Activated CD8-positive, alpha-beta T cell treated with anti-CD3 and anti-CD28 coated beads for 36 hours (primary cell): ENCODE results near the gene TRMT2A. TPM values are rescaled to one million over a fixed set of nuclear protein-coding genes. Genes with fewer than 3 reads are reported as not detected.

Experiments used
- ATAC-seq: fragments of 200-7000 bp; cut with Tn5 transposase; one replicate; pipeline ENCODE4 v1.10.0; 2021; ENCODE audit warnings: mild to moderate bottlenecking, moderate library complexity
- CTCF ChIA-PET: fragments of 350-600 bp; sonication (Branson Sonifier 250); formaldehyde crosslinking; loops from one replicate; lab custom pipeline; 2021; ENCODE audit warnings: antibody characterized with exemption; lab: Charles Lee
- POLR2A ChIA-PET: fragments of 350-600 bp; sonication (Branson Sonifier 250); formaldehyde crosslinking; loops from one replicate; lab custom pipeline; 2021; ENCODE audit warnings: antibody characterized with exemption; lab: Charles Lee
- DNase-seq: peaks from one replicate; pipeline ENCODE4 v3.0.0-alpha.2; 2020
- H3K27ac Mint-ChIP-seq: one replicate; pipeline ENCODE4 v1.8.0; 2021; ENCODE audit warnings: mild to moderate bottlenecking, mixed read lengths
- H3K27me3 Mint-ChIP-seq: one replicate; pipeline ENCODE4 v1.8.0; 2021; ENCODE audit warnings: mixed read lengths
- H3K36me3 Mint-ChIP-seq: one replicate; pipeline ENCODE4 v1.8.0; 2021; ENCODE audit warnings: low read depth, mixed read lengths
- H3K4me1 Mint-ChIP-seq: one replicate; pipeline ENCODE4 v1.8.0; 2021; ENCODE audit warnings: low read depth, mixed read lengths
- H3K4me3 Mint-ChIP-seq: one replicate; pipeline ENCODE4 v1.8.0; 2021; ENCODE audit warnings: mild to moderate bottlenecking, moderate library complexity, mixed read lengths
- H3K9me3 Mint-ChIP-seq: one replicate; pipeline ENCODE4 v1.8.0; 2021; ENCODE audit warnings: mixed read lengths
- intact Hi-C: fragments of 100-400 bp; cut with micrococcal nuclease; formaldehyde crosslinking; loops from one replicate; pipeline ENCODE4 v1.10.0; 2022
- microRNA-seq: library from miRNA; unstranded; fragments of <30 nt; microRNA quantifications from one replicate; pipeline ENCODE4 v1.2.0, GENCODE V29; 2022; ENCODE audit warnings: borderline microRNAs expressed, borderline replicate concordance
- total RNA-seq, 2 experiments: library from RNA; stranded (reverse); gene quantifications; one replicate each; pipeline ENCODE4 v1.2.3, GENCODE V29; 2021
- TF ChIP-seq, protein P1 (sequence below): fragments of 200-600 bp; IDR thresholded peaks from one replicate; pipeline ENCODE4 v1.8.0; 2022; ENCODE audit warnings: antibody characterized with exemption, mild to moderate bottlenecking

Gene TRMT2A
- total RNA-seq, 2 experiments from 2014 or later, result 101 to 105 TPM

DNA sequence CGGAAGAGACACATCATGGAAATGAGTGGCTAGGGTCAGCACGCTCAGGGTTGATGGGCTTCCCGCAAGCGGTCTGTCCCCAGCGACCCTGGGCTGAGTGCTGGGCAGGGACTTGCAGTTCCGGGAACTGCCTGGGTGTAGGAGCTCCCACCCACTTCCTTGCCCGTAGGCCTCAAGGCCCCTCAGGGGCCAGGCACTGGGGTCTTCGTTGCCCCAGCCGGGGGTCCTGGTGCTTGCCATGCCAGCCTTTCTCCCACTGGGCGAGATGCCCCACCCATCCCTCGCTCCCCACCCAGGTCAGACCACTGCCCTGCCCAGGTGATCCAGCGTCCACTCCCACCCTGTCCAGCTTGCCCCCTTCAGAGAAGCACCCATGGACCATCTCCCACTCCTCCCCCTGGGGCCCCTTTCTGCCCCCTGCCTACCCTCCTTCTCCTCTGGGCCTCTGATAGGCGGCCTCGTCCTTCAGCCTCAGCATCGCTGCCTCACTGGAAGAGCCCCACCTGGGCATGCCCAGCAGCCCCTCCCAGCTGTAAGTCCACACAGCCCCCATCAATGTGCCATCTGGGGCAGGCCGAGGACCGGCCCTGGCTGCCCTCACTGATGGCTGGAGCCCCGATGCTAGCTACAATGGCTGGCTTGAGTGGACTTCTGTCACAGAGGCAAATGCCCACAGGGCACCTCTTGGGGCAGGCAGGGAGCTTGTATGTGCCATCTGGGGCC is 54.8 kb downstream of the TRMT2A start:
- Mint-ChIP-seq H3K4me1 (no peaks in the 10 kb centered on the region), H3K4me3 (no peak overlapping the region), H3K27me3 (no peaks in the 10 kb centered on the region), H3K9me3 (no peaks in the 10 kb centered on the region), H3K27ac (no peak overlapping the region), H3K36me3 (peaks cover 3% of the 10 kb centered on the region)
- intact Hi-C loops, result no loop called here
- TF ChIP-seq, protein P1, sequence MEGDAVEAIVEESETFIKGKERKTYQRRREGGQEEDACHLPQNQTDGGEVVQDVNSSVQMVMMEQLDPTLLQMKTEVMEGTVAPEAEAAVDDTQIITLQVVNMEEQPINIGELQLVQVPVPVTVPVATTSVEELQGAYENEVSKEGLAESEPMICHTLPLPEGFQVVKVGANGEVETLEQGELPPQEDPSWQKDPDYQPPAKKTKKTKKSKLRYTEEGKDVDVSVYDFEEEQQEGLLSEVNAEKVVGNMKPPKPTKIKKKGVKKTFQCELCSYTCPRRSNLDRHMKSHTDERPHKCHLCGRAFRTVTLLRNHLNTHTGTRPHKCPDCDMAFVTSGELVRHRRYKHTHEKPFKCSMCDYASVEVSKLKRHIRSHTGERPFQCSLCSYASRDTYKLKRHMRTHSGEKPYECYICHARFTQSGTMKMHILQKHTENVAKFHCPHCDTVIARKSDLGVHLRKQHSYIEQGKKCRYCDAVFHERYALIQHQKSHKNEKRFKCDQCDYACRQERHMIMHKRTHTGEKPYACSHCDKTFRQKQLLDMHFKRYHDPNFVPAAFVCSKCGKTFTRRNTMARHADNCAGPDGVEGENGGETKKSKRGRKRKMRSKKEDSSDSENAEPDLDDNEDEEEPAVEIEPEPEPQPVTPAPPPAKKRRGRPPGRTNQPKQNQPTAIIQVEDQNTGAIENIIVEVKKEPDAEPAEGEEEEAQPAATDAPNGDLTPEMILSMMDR, result no peak
- no peak for DNase-seq
- ChIA-PET CTCF (interaction anchor here (1.2 to 1.9 kb wide), 2 partner anchors 14 to 49 kb away, joined by 3 to 8 read pairs; no protein-coding TSS in a partner anchor), POLR2A (no interaction called here)
- no peak for ATAC-seq

Small RNAs within 50 kb of the gene (microRNA-seq; reads per million reads assigned to microRNA genes)
- not detected for gene MIR6816

Other genes with a start within 250 kb of the TRMT2A start
- gene COMT, start 175.5 kb downstream of the TRMT2A start, total RNA-seq, result 10 to 100 TPM; 70.7 to 74.5 TPM
- gene TXNRD2, start 175.4 kb downstream of the TRMT2A start, total RNA-seq, result 10 to 100 TPM; 18.0 to 18.5 TPM
- gene ARVCF, start 100.4 kb downstream of the TRMT2A start, total RNA-seq, result 1 to 10 TPM; 1.2 to 1.9 TPM
- gene TANGO2, start 96.1 kb downstream of the TRMT2A start, total RNA-seq, result 10 to 100 TPM; 15.7 to 18.3 TPM
- gene DGCR8, start 37.0 kb downstream of the TRMT2A start, total RNA-seq, result 10 to 100 TPM; 35.0 to 38.8 TPM
- gene RANBP1, start 1.1 kb downstream of the TRMT2A start, total RNA-seq, result 100 to 1,000 TPM; 411 to 412 TPM
- gene ZDHHC8, start 14.6 kb upstream of the TRMT2A start, total RNA-seq, result 10 to 100 TPM; 44.5 to 44.8 TPM
- not detected for gene CCDC188, start 33.8 kb upstream of the TRMT2A start, total RNA-seq
- 1 to 10 TPM; 2.8 to 3.7 TPM for gene RTN4R, start 151.1 kb upstream of the TRMT2A start, total RNA-seq
- 10 to 100 TPM; 30.7 to 32.0 TPM for gene DGCR6L, start 202.8 kb upstream of the TRMT2A start, total RNA-seq